Common myeloid progenitor, CD34-positive (primary cell): ENCODE results near the gene DDX4.
"Not testable (repeated sequence)": the region's sequence is repeated elsewhere in the genome, so short reads cannot be mapped to it uniquely, and the experiment has no call there.

Experiments used
- CTCF ChIA-PET: fragments of 350-600 bp; sonication (Branson Sonifier 250); formaldehyde crosslinking; loops from one replicate; lab custom pipeline; 2021; ENCODE audit warnings: antibody characterized with exemption; lab: Charles Lee
- POLR2A ChIA-PET: fragments of 350-600 bp; sonication (Branson Sonifier 250); formaldehyde crosslinking; loops from one replicate; lab custom pipeline; 2021; ENCODE audit warnings: antibody characterized with exemption; lab: Charles Lee
- DNase-seq, 3 donors: peaks; one replicate each; pipeline versions ENCODE4 v3.0.0 to v3.0.0-alpha.2; 2013
- H3K27ac ChIP-seq, 2 experiments: 1 replicate in 1 of 2; 2 replicates in 1 of 2; pipeline ENCODE4 v1.7.0; 2013; ENCODE audit warnings: inconsistent platforms in 2 of 2, low read length in 2 of 2, mild to moderate bottlenecking in 2 of 2, low read depth in 1 of 2, moderate library complexity in 1 of 2; ENCODE audit not compliant: severe bottlenecking in 2 of 2, insufficient read depth in 1 of 2, poor library complexity in 1 of 2
- H3K27me3 ChIP-seq, 5 experiments: replicated peaks in 2 of 5; 1 replicate in 3 of 5; 2 replicates in 2 of 5; pipeline versions ENCODE4 v1.6.1 to v1.7.0; 2013; ENCODE audit warnings: low read length in 4 of 5, mild to moderate bottlenecking in 2 of 5, moderate library complexity in 2 of 5, inconsistent platforms in 1 of 5; ENCODE audit not compliant: insufficient read depth in 5 of 5, control insufficient read depth in 4 of 5
- H3K36me3 ChIP-seq, 4 experiments: 1 replicate in 2 of 4; 2 replicates in 2 of 4; pipeline versions ENCODE4 v1.6.1 to v1.7.0; 2013; ENCODE audit warnings: low read length in 3 of 4, control low read depth in 1 of 4, mild to moderate bottlenecking in 1 of 4; ENCODE audit not compliant: control insufficient read depth in 4 of 4, insufficient read depth in 4 of 4
- H3K4me1 ChIP-seq, 4 experiments: 1 replicate in 3 of 4; 2 replicates in 1 of 4; pipeline versions ENCODE4 v1.6.1 to v1.7.1; 2013; ENCODE audit warnings: low read length in 3 of 4, mild to moderate bottlenecking in 3 of 4, control low read depth in 1 of 4, inconsistent platforms in 1 of 4, moderate library complexity in 1 of 4; ENCODE audit not compliant: control insufficient read depth in 4 of 4, insufficient read depth in 4 of 4; ENCODE audit errors: control extremely low read depth in 1 of 4
- H3K4me3 ChIP-seq, 7 experiments: 1 replicate in 4 of 7; 2 replicates in 3 of 7; pipeline versions ENCODE4 v1.5.1 to v1.7.0; 2013; ENCODE audit warnings: mild to moderate bottlenecking in 7 of 7, low read length in 6 of 7, moderate library complexity in 6 of 7, inconsistent platforms in 2 of 7, low read depth in 2 of 7, control low read depth in 1 of 7; ENCODE audit not compliant: insufficient read depth in 4 of 7, control insufficient read depth in 1 of 7; ENCODE audit errors: extremely low read depth in 1 of 7
- H3K9me3 ChIP-seq, 5 experiments: 1 replicate in 4 of 5; 2 replicates in 1 of 5; pipeline versions ENCODE4 v1.6.1 to v1.7.1; 2013; ENCODE audit warnings: low read length in 4 of 5, mild to moderate bottlenecking in 2 of 5, inconsistent platforms in 1 of 5, low read depth in 1 of 5, moderate library complexity in 1 of 5; ENCODE audit not compliant: control insufficient read depth in 4 of 5, insufficient read depth in 2 of 5; ENCODE audit errors: control extremely low read depth in 1 of 5
- WGBS: methylation state at CpG from one replicate; pipeline ENCODE4 v1.1.5; 2013; ENCODE audit not compliant: insufficient coverage; 5-methylcytosine and 5-hydroxymethylcytosine counted together

The DDX4 gene

GRCh38 chr5:55815939-55816338 is 78.1 kb downstream of the DDX4 start:
- H3K9me3 ChIP-seq, H3K36me3 ChIP-seq, POLR2A ChIA-PET, H3K4me1 ChIP-seq, CTCF ChIA-PET, H3K27me3 ChIP-seq, H3K4me3 ChIP-seq, H3K27ac ChIP-seq, DNase-seq: not testable (repeated sequence)
- WGBS = 100% methylated on average over 3 of the region's 4 CpGs

DNA sequence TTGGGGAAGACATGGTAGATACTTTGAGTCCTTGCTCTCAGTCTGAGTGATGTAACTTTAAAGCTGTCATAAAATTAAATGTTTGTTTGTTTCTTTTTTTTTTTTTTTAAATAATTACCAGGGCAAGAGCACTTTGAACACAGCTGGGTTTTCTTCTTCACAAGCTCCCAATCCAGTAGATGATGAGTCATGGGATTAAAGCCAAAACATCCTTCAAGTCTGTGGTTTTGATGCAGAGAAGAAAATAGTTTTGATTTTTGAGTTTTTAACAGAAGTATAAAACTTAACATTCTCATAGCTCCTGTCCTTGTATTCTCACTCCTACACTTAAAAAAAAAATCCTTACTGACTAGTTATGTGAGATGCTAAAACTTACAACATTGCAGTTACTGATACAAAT is 78.5 kb downstream of the DDX4 start:
- ChIA-PET CTCF (no interaction called here), POLR2A (no interaction called here)
- Histone ChIP-seq H3K36me3 (no peaks in the 10 kb centered on the region), H3K4me3 (no peak overlapping the region), H3K9me3 (no peaks in the 10 kb centered on the region), H3K27me3 (peaks cover 0 to 14% (median 11%) of the 10 kb centered on the region in 5 experiments), H3K4me1 (no peaks in the 10 kb centered on the region), H3K27ac (no peak overlapping the region)
- peak; percentile 6 to 46 (median 45) for DNase-seq

DNA sequence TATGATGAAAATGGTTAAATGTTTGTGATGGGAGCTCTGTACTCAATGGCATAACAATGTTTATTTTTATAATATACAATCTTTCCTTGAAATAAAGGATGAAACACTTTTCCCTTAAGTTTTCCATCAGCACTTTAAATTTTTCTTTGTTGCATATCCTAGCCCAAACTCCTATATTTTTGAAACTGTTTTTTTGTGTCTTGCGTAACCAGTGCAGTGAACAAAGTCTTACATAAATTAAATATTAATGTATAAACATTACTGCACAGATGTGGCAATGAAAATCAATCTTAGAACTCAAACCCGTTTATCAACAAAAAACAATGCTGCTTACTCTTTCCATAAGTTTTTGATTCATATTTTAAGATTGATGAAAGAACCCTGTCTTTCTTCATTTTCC is 79.2 kb downstream of the DDX4 start:
- Histone ChIP-seq H3K4me1 (peaks cover 0 to 5% (median 2%) of the 10 kb centered on the region in 4 experiments), H3K27ac (no peak overlapping the region), H3K36me3 (no peaks in the 10 kb centered on the region), H3K4me3 (no peak overlapping the region), H3K27me3 (peaks cover 0 to 21% (median 13%) of the 10 kb centered on the region in 5 experiments), H3K9me3 (no peaks in the 10 kb centered on the region)
- no CpG with 5 or more reads among the region's 2 CpGs for WGBS
- DNase-seq = no peak
- ChIA-PET CTCF (no interaction called here), POLR2A (no interaction called here)

DNA sequence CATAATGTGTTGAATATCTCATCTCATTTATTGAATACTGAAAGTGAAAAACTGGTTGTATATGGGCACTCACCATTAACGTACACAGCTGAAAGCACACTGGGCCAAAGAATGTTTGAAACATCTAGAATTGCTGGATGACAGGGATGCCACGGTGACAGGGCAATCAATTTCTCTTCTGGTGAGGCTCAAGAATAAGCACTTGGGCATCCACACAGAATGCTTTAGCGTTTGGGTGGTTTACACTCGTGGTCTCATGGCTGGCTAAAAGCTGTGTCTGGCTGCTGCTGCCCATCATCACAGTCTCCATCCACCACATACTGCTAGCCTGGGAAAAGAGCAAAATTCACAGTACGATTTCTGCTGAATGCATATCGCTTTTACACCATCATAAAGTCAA is 82.6 kb downstream of the DDX4 start:
- WGBS = 96% methylated on average over 6 of the region's 6 CpGs
- Histone ChIP-seq H3K4me1 (peaks cover 0 to 7% (median 2%) of the 10 kb centered on the region in 4 experiments), H3K9me3 (no peaks in the 10 kb centered on the region), H3K36me3 (no peaks in the 10 kb centered on the region), H3K27ac (no peak overlapping the region), H3K27me3 (peaks cover 8 to 40% (median 15%) of the 10 kb centered on the region in 5 experiments), H3K4me3 (no peak overlapping the region)
- ChIA-PET POLR2A (no interaction called here), CTCF (no interaction called here)
- no peak for DNase-seq

DNA sequence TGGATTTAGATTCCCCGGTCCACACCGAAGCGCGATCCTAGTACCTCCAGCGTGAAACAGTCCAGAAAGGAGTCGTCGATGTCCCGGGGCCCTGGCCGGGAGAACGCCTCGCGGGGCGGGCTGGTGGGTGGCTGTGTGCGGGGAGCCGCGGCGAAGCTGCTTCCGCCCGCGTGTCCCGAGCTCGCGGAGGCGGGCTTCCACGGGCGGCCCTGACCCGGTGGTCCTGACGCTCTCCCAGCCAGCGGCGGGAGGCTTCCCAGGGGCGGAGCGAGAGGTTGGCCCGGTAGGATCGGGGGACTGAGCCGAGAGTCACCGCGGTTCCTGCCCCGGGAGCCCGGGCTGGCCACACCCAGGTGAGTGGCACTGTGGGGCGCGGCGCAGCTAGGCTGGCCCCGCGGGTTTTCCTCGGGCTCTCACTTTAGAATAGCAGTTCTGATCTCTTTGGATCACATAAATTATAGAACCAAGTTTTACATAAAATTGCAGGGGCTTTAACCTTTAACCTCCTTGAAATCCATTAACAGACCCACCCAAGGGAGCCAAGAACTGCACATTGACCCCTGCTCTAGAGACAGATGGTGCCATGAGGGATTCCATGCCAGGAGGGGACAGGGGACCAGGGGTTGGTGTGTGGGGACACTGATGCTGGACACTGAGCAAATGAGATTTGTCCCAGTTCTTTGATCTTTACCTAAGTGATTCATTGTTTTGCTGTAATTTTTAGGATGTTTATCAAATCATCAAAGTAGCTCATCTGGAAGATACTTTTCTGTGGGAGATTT is 84.1 kb downstream of the DDX4 start:
- Histone ChIP-seq H3K27me3 (peaks cover 8 to 40% (median 15%) of the 10 kb centered on the region in 5 experiments), H3K4me3 (peak overlapping the region in 5 of 7 experiments; percentile 13 to 51 (median 37)), H3K36me3 (no peaks in the 10 kb centered on the region), H3K27ac (no peak overlapping the region), H3K9me3 (no peaks in the 10 kb centered on the region), H3K4me1 (peaks cover 0 to 7% (median 2%) of the 10 kb centered on the region in 4 experiments)
- CTCF ChIA-PET = no interaction called here
- WGBS = 8% methylated on average over 41 of the region's 45 CpGs
- POLR2A ChIA-PET = no interaction called here
- DNase-seq = peak in 2 of 3 donors; percentile 21 to 39

GRCh38 chr5:55823151-55823796 is 85.4 kb downstream of the DDX4 start:
- Histone ChIP-seq H3K27me3 (peaks cover 8 to 40% (median 18%) of the 10 kb centered on the region in 5 experiments), H3K9me3 (no peaks in the 10 kb centered on the region), H3K4me3 (no peak overlapping the region), H3K4me1 (peaks cover 0 to 7% (median 2%) of the 10 kb centered on the region in 4 experiments), H3K27ac (no peak overlapping the region), H3K36me3 (no peaks in the 10 kb centered on the region)
- no CpG with 5 or more reads among the region's 1 CpG for WGBS
- CTCF ChIA-PET = no interaction called here
- POLR2A ChIA-PET = no interaction called here
- DNase-seq = no peak

- H3K4me3 ChIP-seq = no peak overlapping the region
- peaks cover 0 to 3% (median 0%) of the 10 kb centered on the region in 5 experiments for H3K27me3 ChIP-seq
- ChIA-PET POLR2A (no interaction called here), CTCF (no interaction called here)
- DNase-seq = no peak
- H3K9me3 ChIP-seq = peaks cover 0 to 3% (median 0%) of the 10 kb centered on the region in 5 experiments
- no peaks in the 10 kb centered on the region for H3K36me3 ChIP-seq
- no peak overlapping the region for H3K27ac ChIP-seq
- 100% methylated on average over 2 of the region's 3 CpGs for WGBS
- no peaks in the 10 kb centered on the region for H3K4me1 ChIP-seq
Observed at GRCh38 chr5:55829956-55830355, 92.1 kb downstream of the DDX4 start.
